Measurements from ENCODE around the gene TNFRSF9.
A peak's percentile ranks its signal among the peaks of the same experiment; 100 is the strongest.

TNFRSF9 gene

GRCh38 chr1:7915826-7916500 is 24.7 kb downstream of the TNFRSF9 start:
- Mint-ChIP-seq H3K4me1 (peaks cover 84% of the 10 kb centered on the region), H3K27me3 (no peaks in the 10 kb centered on the region), H3K4me3 (peak overlapping the region; percentile 55 to 66), H3K27ac (peak overlapping the region; percentile 42 to 92), H3K9me3 (no peaks in the 10 kb centered on the region)
- peak in 1 of 2 donors; percentile 55 for DNase-seq
- ATAC-seq = peak; percentile 83

DNA sequence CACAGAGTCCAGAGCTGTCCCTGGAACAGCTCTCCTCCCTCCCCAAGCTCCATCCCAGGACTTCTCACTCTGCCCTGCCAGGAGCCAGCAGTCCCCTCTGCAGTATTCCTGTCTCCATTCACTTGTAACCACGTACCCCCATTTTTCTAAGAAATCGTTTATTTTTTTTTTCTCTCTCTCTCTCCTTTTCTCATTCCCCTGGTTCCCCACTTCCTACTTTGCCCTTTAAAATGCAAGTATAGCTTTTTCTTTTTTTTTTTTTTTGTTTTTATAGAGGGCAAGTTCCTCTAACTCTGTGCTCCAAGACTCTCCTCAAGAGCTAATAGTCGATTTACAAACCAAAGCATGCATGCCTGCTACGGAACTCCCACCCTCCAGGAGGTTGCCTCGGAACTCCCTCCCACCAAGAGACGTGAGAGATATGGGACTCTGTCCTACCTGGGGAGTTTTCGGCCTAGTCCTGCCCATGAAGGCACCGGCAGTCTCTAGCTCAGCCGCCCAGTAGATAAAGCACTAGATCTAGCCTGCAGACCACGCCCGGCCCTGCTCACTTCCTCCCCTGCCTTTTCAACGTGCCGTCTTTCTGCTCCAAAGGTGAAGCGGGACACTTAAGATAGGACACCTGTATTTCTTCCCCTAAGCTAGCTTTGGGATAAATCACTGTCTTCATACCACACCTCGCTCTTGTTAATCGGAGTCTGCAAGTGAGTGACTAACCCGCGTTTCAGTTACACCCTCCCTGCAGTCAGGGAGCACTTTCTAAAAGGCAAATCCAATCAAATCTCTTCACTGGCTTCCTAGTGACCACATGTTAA is 27.7 kb downstream of the TNFRSF9 start:
- DNase-seq = no peak
- peak overlapping the region; percentile 64 to 85 for H3K27ac Mint-ChIP-seq
- no peak for ATAC-seq
- no peaks in the 10 kb centered on the region for H3K9me3 Mint-ChIP-seq
- peaks cover 54% of the 10 kb centered on the region for H3K4me1 Mint-ChIP-seq
- H3K27me3 Mint-ChIP-seq = no peaks in the 10 kb centered on the region
- peak overlapping the region; percentile 40 to 56 for H3K4me3 Mint-ChIP-seq

GRCh38 chr1:7912145-7912544 is 28.5 kb downstream of the TNFRSF9 start:
- Mint-ChIP-seq H3K9me3 (no peaks in the 10 kb centered on the region), H3K4me1 (peaks cover 47% of the 10 kb centered on the region), H3K27me3 (no peaks in the 10 kb centered on the region), H3K27ac (peak overlapping the region in 1 of 2 donors; percentile 85), H3K4me3 (peak overlapping the region in 1 of 2 donors; percentile 56)
- DNase-seq = no peak
- no peak for ATAC-seq

- Mint-ChIP-seq H3K4me3 (no peak overlapping the region), H3K9me3 (no peaks in the 10 kb centered on the region), H3K27ac (no peak overlapping the region), H3K27me3 (no peaks in the 10 kb centered on the region), H3K4me1 (peaks cover 24% of the 10 kb centered on the region)
- ATAC-seq (no peak), DNase-seq (no peak)
These were observed 35.4 kb downstream of the TNFRSF9 start for GRCh38 chr1:7905262-7905661.

DNA sequence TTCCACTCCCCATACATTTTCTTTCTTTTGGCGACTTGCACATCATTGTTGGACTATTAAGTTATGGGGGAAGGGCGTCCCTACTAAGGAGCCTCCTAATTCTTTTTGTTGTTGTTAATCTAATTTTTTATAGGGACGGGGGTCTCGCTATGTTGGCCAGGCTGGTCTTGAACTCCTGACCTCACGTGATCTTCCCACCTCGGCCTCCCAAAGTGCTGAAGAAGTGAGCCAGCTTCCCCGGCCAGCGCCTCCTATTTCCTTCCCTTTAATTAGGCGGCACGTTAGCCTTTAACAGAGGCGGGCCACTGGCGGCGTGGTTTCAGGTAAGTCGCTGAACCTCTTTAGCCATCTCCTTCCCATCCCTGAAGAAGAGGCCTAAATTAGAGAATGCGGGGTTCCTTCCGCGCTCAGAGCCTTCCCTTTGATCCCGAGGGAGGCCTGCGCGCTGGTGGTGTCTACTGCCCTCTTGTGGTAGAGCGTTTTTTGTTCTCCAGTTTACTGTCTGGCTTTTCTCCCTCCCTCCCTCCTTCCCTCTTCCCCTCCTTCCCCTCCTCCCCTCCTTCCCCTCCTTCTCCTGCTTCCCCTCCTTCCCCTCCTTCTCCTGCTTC is 38.1 kb downstream of the TNFRSF9 start:
- DNase-seq = peak; percentile 58 to 63
- H3K4me3 Mint-ChIP-seq = peak overlapping the region; percentile 64 to 69
- H3K4me1 Mint-ChIP-seq = peaks cover 33% of the 10 kb centered on the region
- H3K27me3 Mint-ChIP-seq = no peaks in the 10 kb centered on the region
- peak; percentile 76 for ATAC-seq
- H3K9me3 Mint-ChIP-seq = no peaks in the 10 kb centered on the region
- H3K27ac Mint-ChIP-seq = peak overlapping the region; percentile 62 to 77

GRCh38 chr1:7899741-7900140 is 40.9 kb downstream of the TNFRSF9 start:
- peaks cover 19% of the 10 kb centered on the region for H3K4me1 Mint-ChIP-seq
- DNase-seq (no peak), ATAC-seq (no peak)
- peak overlapping the region; percentile 65 to 66 for H3K27ac Mint-ChIP-seq
- H3K9me3 Mint-ChIP-seq = no peaks in the 10 kb centered on the region
- no peaks in the 10 kb centered on the region for H3K27me3 Mint-ChIP-seq
- H3K4me3 Mint-ChIP-seq = no peak overlapping the region

DNA sequence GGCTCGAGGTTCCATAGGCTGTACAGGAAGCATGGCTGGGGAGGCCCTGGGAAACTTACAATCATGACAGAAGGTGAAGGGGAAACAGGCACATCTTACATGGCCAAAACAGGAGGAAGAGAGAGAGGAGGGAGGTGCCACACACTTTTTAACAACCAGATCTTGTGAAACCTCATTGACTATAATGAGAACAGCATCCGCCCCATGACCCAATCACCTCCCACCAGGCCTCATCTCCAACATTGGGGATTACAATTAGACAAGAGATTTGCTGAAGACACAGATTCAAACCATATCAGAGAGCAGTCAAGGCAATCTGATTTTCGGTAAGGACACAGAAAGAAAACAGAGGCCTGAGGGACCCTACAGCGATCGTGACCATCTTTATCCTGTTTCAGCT is 41.7 kb downstream of the TNFRSF9 start:
- no peak overlapping the region for H3K27ac Mint-ChIP-seq

GRCh38 chr1:7896994-7897393 is 43.6 kb downstream of the TNFRSF9 start:
- DNase-seq = no peak
- Mint-ChIP-seq H3K9me3 (no peaks in the 10 kb centered on the region), H3K27me3 (no peaks in the 10 kb centered on the region), H3K4me1 (peaks cover 11% of the 10 kb centered on the region), H3K4me3 (no peak overlapping the region), H3K27ac (no peak overlapping the region)
- no peak for ATAC-seq

More for the DNA sequence above, 41.7 kb downstream of the TNFRSF9 start:
- H3K4me1 Mint-ChIP-seq = peaks cover 19% of the 10 kb centered on the region
- DNase-seq (no peak), ATAC-seq (no peak)
- H3K9me3 Mint-ChIP-seq = no peaks in the 10 kb centered on the region
- no peak overlapping the region for H3K4me3 Mint-ChIP-seq
- no peaks in the 10 kb centered on the region for H3K27me3 Mint-ChIP-seq

GRCh38 chr1:7893529-7894180 is 47.0 kb downstream of the TNFRSF9 start:
- Mint-ChIP-seq H3K4me3 (no peak overlapping the region), H3K4me1 (no peaks in the 10 kb centered on the region), H3K27ac (no peak overlapping the region), H3K9me3 (no peaks in the 10 kb centered on the region), H3K27me3 (peaks cover 3% of the 10 kb centered on the region)
- ATAC-seq = no peak
- DNase-seq = no peak

GRCh38 chr1:7891804-7892203 is 48.8 kb downstream of the TNFRSF9 start:
- ATAC-seq = no peak
- no peak overlapping the region for H3K27ac Mint-ChIP-seq
- no peak overlapping the region for H3K4me3 Mint-ChIP-seq
- no peaks in the 10 kb centered on the region for H3K4me1 Mint-ChIP-seq
- H3K27me3 Mint-ChIP-seq = peaks cover 17% of the 10 kb centered on the region
- no peak for DNase-seq
- no peaks in the 10 kb centered on the region for H3K9me3 Mint-ChIP-seq

DNA sequence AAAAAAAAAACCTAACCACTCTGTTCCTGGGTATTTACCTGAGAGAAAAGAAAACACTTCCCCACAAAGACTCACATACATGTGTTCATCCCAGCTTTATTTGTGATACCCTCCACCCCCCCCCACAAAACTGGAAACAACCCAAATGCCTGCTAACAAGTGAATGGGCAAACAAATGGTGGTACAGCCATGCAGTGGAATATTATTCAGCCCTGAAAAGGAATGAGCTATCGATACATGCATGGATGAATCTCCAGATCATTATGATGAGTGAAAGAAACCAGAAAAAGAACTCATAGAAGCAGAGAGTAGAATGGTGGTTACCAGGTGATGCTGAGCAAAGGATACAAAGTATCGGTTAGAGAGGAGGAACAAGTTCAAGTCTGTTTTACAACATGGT is 49.8 kb downstream of the TNFRSF9 start:
- H3K27ac Mint-ChIP-seq = no peak overlapping the region
- no peak overlapping the region for H3K4me3 Mint-ChIP-seq
- no peak for DNase-seq
- peaks cover 23% of the 10 kb centered on the region for H3K27me3 Mint-ChIP-seq
- H3K4me1 Mint-ChIP-seq = no peaks in the 10 kb centered on the region
- ATAC-seq = no peak
- no peaks in the 10 kb centered on the region for H3K9me3 Mint-ChIP-seq

GRCh38 chr1:7888248-7889081 is 52.2 kb downstream of the TNFRSF9 start:
- DNase-seq = no peak
- Mint-ChIP-seq H3K27me3 (peaks cover 23% of the 10 kb centered on the region), H3K9me3 (peaks cover 7 to 10% of the 10 kb centered on the region in 2 donors)

GRCh38 chr1:7886405-7886745 is 54.3 kb downstream of the TNFRSF9 start:
- H3K4me1 Mint-ChIP-seq = no peaks in the 10 kb centered on the region
- H3K27me3 Mint-ChIP-seq = peaks cover 23% of the 10 kb centered on the region
- no peak for ATAC-seq
- no peak overlapping the region for H3K4me3 Mint-ChIP-seq
- H3K27ac Mint-ChIP-seq = no peak overlapping the region
- peaks cover 7 to 10% of the 10 kb centered on the region in 2 donors for H3K9me3 Mint-ChIP-seq
- no peak for DNase-seq

More at GRCh38 chr1:7888248-7889081, 52.2 kb downstream of the TNFRSF9 start:
- ATAC-seq = no peak
- H3K4me3 Mint-ChIP-seq = no peak overlapping the region
- no peak overlapping the region for H3K27ac Mint-ChIP-seq
- no peaks in the 10 kb centered on the region for H3K4me1 Mint-ChIP-seq

DNA sequence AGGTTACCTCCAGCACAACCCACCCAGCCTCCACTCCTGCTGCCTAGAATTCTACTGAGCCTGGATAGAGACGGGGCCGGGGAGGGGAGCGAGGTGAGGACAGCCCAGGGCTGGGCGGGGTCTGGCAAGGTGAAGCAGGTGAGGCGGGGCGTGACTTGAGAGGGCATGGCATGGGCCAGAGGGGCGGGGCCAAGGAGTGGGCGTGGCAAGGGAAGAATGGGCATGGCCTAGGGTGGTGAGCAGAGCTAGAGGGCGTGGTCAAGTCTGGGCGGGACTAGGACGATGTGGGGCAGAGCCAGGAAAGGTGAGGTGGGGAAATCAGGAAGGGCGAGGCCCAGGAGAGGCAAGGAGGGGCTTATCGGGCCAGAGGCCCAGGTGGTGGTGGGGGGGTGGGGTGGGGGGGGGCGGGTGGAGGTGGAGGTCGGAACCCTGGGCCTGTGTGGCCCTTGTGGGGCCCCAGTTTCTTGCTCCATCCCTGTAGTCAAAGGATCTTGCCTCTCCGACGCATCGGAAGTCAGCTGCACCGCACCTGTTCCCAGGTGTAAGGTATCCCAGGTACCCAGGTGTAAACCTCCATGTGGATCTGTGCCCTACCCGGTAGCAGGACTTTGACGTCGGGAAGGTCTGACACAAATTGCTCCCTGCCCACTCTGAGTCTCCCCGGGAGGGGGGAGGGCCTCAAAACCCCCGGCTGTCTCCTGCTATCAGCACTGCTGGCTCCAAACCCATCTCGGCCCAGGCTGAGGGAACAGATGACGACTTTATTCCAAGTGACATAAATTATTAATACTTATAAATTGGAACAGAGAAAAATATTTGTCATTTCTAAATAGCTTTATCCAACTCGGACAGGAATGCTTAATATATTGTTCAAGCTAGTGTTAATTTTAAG is 54.9 kb downstream of the TNFRSF9 start:
- no peak for ATAC-seq
- peaks cover 23% of the 10 kb centered on the region for H3K27me3 Mint-ChIP-seq
- no peaks in the 10 kb centered on the region for H3K4me1 Mint-ChIP-seq
- peak in 1 of 2 donors; percentile 29 for DNase-seq
- H3K9me3 Mint-ChIP-seq = peaks cover 7 to 10% of the 10 kb centered on the region in 2 donors
- no peak overlapping the region for H3K27ac Mint-ChIP-seq
- no peak overlapping the region for H3K4me3 Mint-ChIP-seq
